MCF 10A (cell line): ENCODE data around the gene EXOC3L1. TPM values are rescaled to one million over a fixed set of nuclear protein-coding genes. Genes with fewer than 3 reads are reported as not detected.

Experiments
- BruUV-seq: library from RNA; stranded (reverse); fragments of 400-500 nt; replicated peaks from 2 replicates; lab custom pipeline; 2021; lab: Mats Ljungman, UMichigan
- CTCF ChIA-PET: fragments of 300-600 bp; sonication (Branson Sonifier 250); formaldehyde crosslinking; extraction: SDS; loops from one replicate; lab custom pipeline; 2021; ENCODE audit warnings: antibody characterized with exemption, inconsistent platforms; lab: Yijun Ruan, JAX
- POLR2A ChIA-PET: fragments of 300-600, 350-650 bp; sonication (Branson Sonifier 250); formaldehyde crosslinking; extraction: SDS; loops from one replicate; lab custom pipeline; 2020; ENCODE audit warnings: antibody characterized with exemption, inconsistent platforms; lab: Yijun Ruan, JAX
- DNase-seq: peaks from one replicate; pipeline ENCODE4 v3.0.0-alpha.2; 2018; ENCODE audit not compliant: unreplicated experiment
- H3K27ac Mint-ChIP-seq: one replicate; pipeline ENCODE4 v1.8.0; 2022; ENCODE audit warnings: mild to moderate bottlenecking, low read depth, mixed read lengths; ENCODE audit not compliant: unreplicated experiment
- H3K27me3 Mint-ChIP-seq: one replicate; pipeline ENCODE4 v1.8.0; 2022; ENCODE audit warnings: mixed read lengths; ENCODE audit not compliant: insufficient read depth, unreplicated experiment
- H3K36me3 Mint-ChIP-seq: one replicate; pipeline ENCODE4 v1.8.0; 2022; ENCODE audit warnings: mild to moderate bottlenecking, moderate library complexity, mixed read lengths; ENCODE audit not compliant: insufficient read depth, unreplicated experiment
- H3K4me1 Mint-ChIP-seq: one replicate; pipeline ENCODE4 v1.8.0; 2022; ENCODE audit warnings: mixed read lengths; ENCODE audit not compliant: insufficient read depth, unreplicated experiment
- H3K4me3 Mint-ChIP-seq: one replicate; pipeline ENCODE4 v1.8.0; 2022; ENCODE audit warnings: mild to moderate bottlenecking, moderate library complexity, mixed read lengths; ENCODE audit not compliant: unreplicated experiment
- H3K9me3 Mint-ChIP-seq: one replicate; pipeline ENCODE4 v1.8.0; 2022; ENCODE audit warnings: mixed read lengths; ENCODE audit not compliant: unreplicated experiment
- intact Hi-C: fragments of 100-400 bp; cut with micrococcal nuclease; formaldehyde crosslinking; loops from 2 replicates; pipeline ENCODE4 v1.14.1; 2022
- total RNA-seq: library from RNA; stranded (reverse); gene quantifications from 2 replicates; pipeline ENCODE4 v1.2.3, GENCODE V29; 2022
- TF ChIP-seq, protein P1 (sequence below): fragments of 200-600 bp; IDR thresholded peaks from one replicate; pipeline ENCODE4 v1.8.0; 2022; ENCODE audit warnings: antibody characterized with exemption, mild to moderate bottlenecking; ENCODE audit not compliant: unreplicated experiment

EXOC3L1 gene
- total RNA-seq, 1 experiment from 2014 or later: not detected

DNA sequence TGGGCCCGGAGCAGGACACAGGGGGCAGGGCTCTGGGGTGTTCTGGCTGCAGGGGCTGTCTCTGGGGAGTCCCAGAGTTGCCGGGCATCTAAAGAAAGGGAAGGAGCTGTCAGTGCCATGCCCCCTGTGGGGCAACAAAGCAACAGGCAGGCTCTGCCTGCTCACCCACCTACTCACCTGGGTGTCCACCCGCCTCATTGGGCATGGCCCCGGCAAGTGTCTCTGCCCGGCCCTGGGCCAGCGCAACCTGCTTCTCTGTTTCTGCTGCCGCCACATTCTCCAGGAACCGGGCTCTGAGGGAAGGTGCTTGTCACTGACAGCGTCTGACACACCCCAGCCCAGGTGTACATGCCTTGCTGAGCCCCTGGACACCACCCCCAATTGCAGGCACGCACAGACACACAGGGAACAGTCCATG, 44.3 kb upstream of the EXOC3L1 start:
- POLR2A ChIA-PET: interaction anchor here (1.1 to 1.6 kb wide), 2 partner anchors 12 to 22 kb away, joined by 3 to 9 read pairs; partner anchors contain the start of gene FHOD1
- peaks cover 47% of the 10 kb centered on the region for H3K36me3 Mint-ChIP-seq

DNA sequence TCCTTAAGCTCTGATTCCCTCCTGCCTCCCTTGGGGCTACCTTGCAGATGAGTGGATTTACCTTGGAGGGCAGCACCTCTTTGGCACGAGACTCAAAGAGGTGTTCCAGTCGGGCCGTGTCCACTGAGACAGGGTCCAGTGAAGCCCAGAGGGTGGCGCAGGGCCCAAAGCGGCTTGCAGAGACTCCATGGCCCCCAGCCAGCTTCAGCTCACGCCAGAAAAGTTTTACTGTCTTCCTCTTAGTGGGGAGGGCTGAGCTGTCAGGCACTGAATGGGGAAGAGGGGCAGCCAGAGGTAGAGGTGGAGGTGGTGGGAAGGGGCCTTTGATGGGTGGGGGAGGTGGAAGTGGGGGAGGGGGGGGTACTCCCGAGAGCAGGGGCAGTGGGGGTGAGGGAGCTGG, 43.7 kb upstream of the EXOC3L1 start:
- Mint-ChIP-seq H3K36me3 (peaks cover 53% of the 10 kb centered on the region), H3K27me3 (no peaks in the 10 kb centered on the region)

More for the DNA sequence above, 44.3 kb upstream of the EXOC3L1 start:
- H3K27me3 Mint-ChIP-seq: no peaks in the 10 kb centered on the region
- no TSS peak for BruUV-seq
- H3K4me1 Mint-ChIP-seq: peaks cover 10% of the 10 kb centered on the region
- TF ChIP-seq, protein P1, sequence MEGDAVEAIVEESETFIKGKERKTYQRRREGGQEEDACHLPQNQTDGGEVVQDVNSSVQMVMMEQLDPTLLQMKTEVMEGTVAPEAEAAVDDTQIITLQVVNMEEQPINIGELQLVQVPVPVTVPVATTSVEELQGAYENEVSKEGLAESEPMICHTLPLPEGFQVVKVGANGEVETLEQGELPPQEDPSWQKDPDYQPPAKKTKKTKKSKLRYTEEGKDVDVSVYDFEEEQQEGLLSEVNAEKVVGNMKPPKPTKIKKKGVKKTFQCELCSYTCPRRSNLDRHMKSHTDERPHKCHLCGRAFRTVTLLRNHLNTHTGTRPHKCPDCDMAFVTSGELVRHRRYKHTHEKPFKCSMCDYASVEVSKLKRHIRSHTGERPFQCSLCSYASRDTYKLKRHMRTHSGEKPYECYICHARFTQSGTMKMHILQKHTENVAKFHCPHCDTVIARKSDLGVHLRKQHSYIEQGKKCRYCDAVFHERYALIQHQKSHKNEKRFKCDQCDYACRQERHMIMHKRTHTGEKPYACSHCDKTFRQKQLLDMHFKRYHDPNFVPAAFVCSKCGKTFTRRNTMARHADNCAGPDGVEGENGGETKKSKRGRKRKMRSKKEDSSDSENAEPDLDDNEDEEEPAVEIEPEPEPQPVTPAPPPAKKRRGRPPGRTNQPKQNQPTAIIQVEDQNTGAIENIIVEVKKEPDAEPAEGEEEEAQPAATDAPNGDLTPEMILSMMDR: no peak
- no peak for DNase-seq
- H3K4me3 Mint-ChIP-seq: no peak overlapping the region
- no peak overlapping the region for H3K27ac Mint-ChIP-seq
- CTCF ChIA-PET: interaction anchor here (1.1 to 1.2 kb wide), 2 partner anchors 26 to 32 kb away, joined by 3 read pairs; no protein-coding TSS in a partner anchor
- H3K9me3 Mint-ChIP-seq: no peaks in the 10 kb centered on the region
- intact Hi-C loops: no loop called here

GRCh38 chr16:67230809-67231660, 41.1 kb upstream of the EXOC3L1 start:
- CTCF ChIA-PET: interaction anchor here (0.6 kb wide), 1 partner anchor 1054 kb away, joined by 3 read pairs; no protein-coding TSS in a partner anchor
- H3K4me3 Mint-ChIP-seq: no peak overlapping the region
- peaks cover 65% of the 10 kb centered on the region for H3K36me3 Mint-ChIP-seq
- no peaks in the 10 kb centered on the region for H3K27me3 Mint-ChIP-seq
- POLR2A ChIA-PET: no interaction called here
- DNase-seq: no peak
- TF ChIP-seq, protein P1: no peak
- intact Hi-C loops: no loop called here
- H3K9me3 Mint-ChIP-seq: no peaks in the 10 kb centered on the region
- peaks cover 17% of the 10 kb centered on the region for H3K4me1 Mint-ChIP-seq
- no peak overlapping the region for H3K27ac Mint-ChIP-seq
- no TSS peak for BruUV-seq

More for the DNA sequence above, 43.7 kb upstream of the EXOC3L1 start:
- H3K4me3 Mint-ChIP-seq: no peak overlapping the region
- H3K9me3 Mint-ChIP-seq: no peaks in the 10 kb centered on the region
- ChIA-PET POLR2A (interaction anchor here (0.6 to 1.5 kb wide), 5 partner anchors 10 to 40 kb away, joined by 3 read pairs; no protein-coding TSS in a partner anchor), CTCF (interaction anchor here (1.1 to 1.4 kb wide), 4 partner anchors 13 to 52 kb away, joined by 3 to 7 read pairs (median 4); no protein-coding TSS in a partner anchor)
- peaks cover 10% of the 10 kb centered on the region for H3K4me1 Mint-ChIP-seq
- intact Hi-C loops: no loop called here
- TF ChIP-seq, protein P1: no peak
- no peak for DNase-seq
- H3K27ac Mint-ChIP-seq: no peak overlapping the region
- BruUV-seq: no TSS peak
